ENCODE measurements around the gene CCDC196.

DNA sequence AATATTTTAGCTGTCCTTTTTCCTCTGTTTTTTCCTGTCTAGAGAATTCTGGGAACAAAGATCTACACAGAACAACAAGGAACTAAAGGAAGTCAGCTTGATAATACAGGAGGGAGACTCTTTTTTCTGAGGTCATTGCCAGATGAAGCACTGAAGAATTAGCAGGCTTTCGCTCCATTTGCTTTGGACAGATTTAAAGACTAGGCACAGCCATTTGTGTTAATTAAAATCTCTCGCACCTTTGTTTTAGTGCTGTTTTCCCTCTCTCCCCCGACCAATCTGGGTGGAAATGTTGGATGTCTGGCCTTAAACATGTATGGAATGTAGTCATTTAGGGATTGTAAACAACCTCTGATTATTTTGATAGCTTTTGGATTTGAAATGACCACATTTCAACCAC lies 12.1 kb downstream of the CCDC196 start:
- no peak for TF ChIP-seq POLR2A (IDR thresholded peaks at IDR 0.05)
- TF ChIP-seq, protein P1, sequence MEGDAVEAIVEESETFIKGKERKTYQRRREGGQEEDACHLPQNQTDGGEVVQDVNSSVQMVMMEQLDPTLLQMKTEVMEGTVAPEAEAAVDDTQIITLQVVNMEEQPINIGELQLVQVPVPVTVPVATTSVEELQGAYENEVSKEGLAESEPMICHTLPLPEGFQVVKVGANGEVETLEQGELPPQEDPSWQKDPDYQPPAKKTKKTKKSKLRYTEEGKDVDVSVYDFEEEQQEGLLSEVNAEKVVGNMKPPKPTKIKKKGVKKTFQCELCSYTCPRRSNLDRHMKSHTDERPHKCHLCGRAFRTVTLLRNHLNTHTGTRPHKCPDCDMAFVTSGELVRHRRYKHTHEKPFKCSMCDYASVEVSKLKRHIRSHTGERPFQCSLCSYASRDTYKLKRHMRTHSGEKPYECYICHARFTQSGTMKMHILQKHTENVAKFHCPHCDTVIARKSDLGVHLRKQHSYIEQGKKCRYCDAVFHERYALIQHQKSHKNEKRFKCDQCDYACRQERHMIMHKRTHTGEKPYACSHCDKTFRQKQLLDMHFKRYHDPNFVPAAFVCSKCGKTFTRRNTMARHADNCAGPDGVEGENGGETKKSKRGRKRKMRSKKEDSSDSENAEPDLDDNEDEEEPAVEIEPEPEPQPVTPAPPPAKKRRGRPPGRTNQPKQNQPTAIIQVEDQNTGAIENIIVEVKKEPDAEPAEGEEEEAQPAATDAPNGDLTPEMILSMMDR (IDR thresholded peaks at IDR 0.05): no peak
- TF ChIP-seq POLR2AphosphoS5 (IDR thresholded peaks at IDR 0.05): no peak
